HepG2 (cell line): Measurements from ENCODE around the gene SFXN5. TPM values are rescaled to one million over a fixed set of nuclear protein-coding genes. Genes with fewer than 3 reads are reported as not detected.

ENCODE experiments used
- FOXO1 ChIP-seq: sonication (generic); formaldehyde crosslinking; IDR thresholded peaks from 2 replicates; pipeline ENCODE4 v1.4.0; 2020; ENCODE audit warnings: missing genetic modification reagents
- HES4 ChIP-seq: sonication (generic); formaldehyde crosslinking; IDR thresholded peaks from 2 replicates; pipeline ENCODE4 v1.9.0; 2021; ENCODE audit warnings: mild to moderate bottlenecking, missing genetic modification reagents, borderline replicate concordance
- HNRNPLL ChIP-seq: fragments of 200-400 bp; formaldehyde crosslinking; IDR thresholded peaks from 2 replicates; pipeline ENCODE4 v1.6.1; 2017; ENCODE audit warnings: mild to moderate bottlenecking, low read depth, low read length; ENCODE audit not compliant: poor library complexity, severe bottlenecking
- ISL2 ChIP-seq: sonication (generic); formaldehyde crosslinking; IDR thresholded peaks from 2 replicates; pipeline ENCODE4 v1.5.0; 2020; ENCODE audit warnings: missing genetic modification reagents
- MYC ChIP-seq: sonication (generic); formaldehyde crosslinking; IDR thresholded peaks from 2 replicates; pipeline ENCODE4 v1.9.0; 2021; ENCODE audit warnings: missing genetic modification reagents, borderline replicate concordance
- PRPF4 ChIP-seq: fragments of 200-400 bp; formaldehyde crosslinking; IDR thresholded peaks from 2 replicates; pipeline ENCODE4 v1.6.1; 2016; ENCODE audit warnings: low read length, low read depth; ENCODE audit not compliant: poor library complexity, severe bottlenecking
- RFX5 ChIP-seq: IDR thresholded peaks from 2 replicates; pipeline ENCODE4 v1.6.1; 2011; ENCODE audit warnings: low read depth, low read length, improper control_type of control experiment
- STAG1 ChIP-seq: sonication (generic); formaldehyde crosslinking; IDR thresholded peaks from 2 replicates; pipeline ENCODE4 v1.4.0; 2020; ENCODE audit warnings: missing genetic modification reagents
- ZBTB7B ChIP-seq: sonication (generic); formaldehyde crosslinking; IDR thresholded peaks from 2 replicates; pipeline ENCODE4 v1.4.0; 2020; ENCODE audit warnings: missing genetic modification reagents
- ZNF143 ChIP-seq: sonication (generic); formaldehyde crosslinking; IDR thresholded peaks from 2 replicates; pipeline ENCODE4 v1.4.0; 2020; ENCODE audit warnings: missing genetic modification reagents
- ZNF441 ChIP-seq: sonication (generic); formaldehyde crosslinking; IDR thresholded peaks from 2 replicates; pipeline ENCODE4 v1.7.0; 2021; ENCODE audit warnings: missing genetic modification reagents, borderline replicate concordance
- ZNF564 ChIP-seq: sonication (generic); formaldehyde crosslinking; IDR thresholded peaks from 2 replicates; pipeline ENCODE4 v1.8.1; 2023; ENCODE audit warnings: mild to moderate bottlenecking, missing genetic modification reagents
- ZNF747 ChIP-seq: sonication (generic); formaldehyde crosslinking; IDR thresholded peaks from 2 replicates; pipeline ENCODE4 v1.8.1; 2023; ENCODE audit warnings: missing genetic modification reagents, mild to moderate bottlenecking, borderline replicate concordance
- ZNF761 ChIP-seq: sonication (generic); formaldehyde crosslinking; conservative IDR thresholded peaks from 2 replicates; pipeline ENCODE4 v1.4.0; 2020; ENCODE audit warnings: mild to moderate bottlenecking, missing genetic modification reagents
- ZNF766 ChIP-seq: sonication (generic); formaldehyde crosslinking; IDR thresholded peaks from 2 replicates; pipeline ENCODE4 v1.5.0; 2020; ENCODE audit warnings: missing genetic modification reagents, borderline replicate concordance
- ZNF777 ChIP-seq: sonication (generic); formaldehyde crosslinking; IDR thresholded peaks from 2 replicates; pipeline ENCODE4 v1.4.0; 2020; ENCODE audit warnings: missing genetic modification reagents
- ZNF782 ChIP-seq: sonication (generic); formaldehyde crosslinking; IDR thresholded peaks from 2 replicates; pipeline ENCODE4 v1.4.0; 2020; ENCODE audit warnings: missing genetic modification reagents, mild to moderate bottlenecking, borderline replicate concordance
- polyA plus RNA-seq, 8 experiments: library from polyadenylated mRNA; depleted of rRNA in 3 of 8; stranded (reverse) in 7 of 8; unstranded in 1 of 8; fragments of >200 nt; fragmentation: Illumina TruSeq in 4 of 8; extraction: Trizol in 4 of 8; gene quantifications; 2 replicates each; pipeline versions ENCODE4 v1.2.1 to v1.2.3, GENCODE V29; 2011 to 2016; ENCODE audit warnings: low read depth in 4 of 8, missing spikeins in 1 of 8, mixed read lengths in 1 of 8; ENCODE audit not compliant: insufficient read depth in 1 of 8
- total RNA-seq, 5 experiments: library from RNA; depleted of rRNA; stranded (reverse); fragments of >200 nt; fragmentation: Illumina TruSeq; extraction: Trizol; gene quantifications; 2 replicates each; pipeline ENCODE4 v1.2.3, GENCODE V29; 2016; ENCODE audit warnings: low read depth in 1 of 5
- TF ChIP-seq, protein P1 (sequence below): sonication (generic); formaldehyde crosslinking; IDR thresholded peaks from 2 replicates; pipeline ENCODE4 v1.8.1; 2023; ENCODE audit warnings: mild to moderate bottlenecking, missing genetic modification reagents, borderline replicate concordance
- TF ChIP-seq, protein P2 (sequence below): sonication (generic); formaldehyde crosslinking; IDR thresholded peaks from 2 replicates; pipeline ENCODE4 v1.4.0; 2020; ENCODE audit warnings: missing genetic modification reagents; ENCODE audit errors: not compliant biosample characterization
- TF ChIP-seq, protein P3 (sequence below): sonication (generic); formaldehyde crosslinking; IDR thresholded peaks from 2 replicates; pipeline ENCODE4 v1.4.0; 2020; ENCODE audit warnings: low read depth, missing genetic modification reagents
- TF ChIP-seq, protein P4 (sequence below): sonication (generic); formaldehyde crosslinking; conservative IDR thresholded peaks from 2 replicates; pipeline ENCODE4 v1.4.0; 2020; ENCODE audit warnings: mild to moderate bottlenecking, missing genetic modification reagents, moderate library complexity

Gene SFXN5
- total and polyA plus RNA-seq, 2 of the 13 experiments (the other 11 are each of a cell fraction or from before 2014, with no cell fraction given) = 34.9 to 37.4 TPM

DNA sequence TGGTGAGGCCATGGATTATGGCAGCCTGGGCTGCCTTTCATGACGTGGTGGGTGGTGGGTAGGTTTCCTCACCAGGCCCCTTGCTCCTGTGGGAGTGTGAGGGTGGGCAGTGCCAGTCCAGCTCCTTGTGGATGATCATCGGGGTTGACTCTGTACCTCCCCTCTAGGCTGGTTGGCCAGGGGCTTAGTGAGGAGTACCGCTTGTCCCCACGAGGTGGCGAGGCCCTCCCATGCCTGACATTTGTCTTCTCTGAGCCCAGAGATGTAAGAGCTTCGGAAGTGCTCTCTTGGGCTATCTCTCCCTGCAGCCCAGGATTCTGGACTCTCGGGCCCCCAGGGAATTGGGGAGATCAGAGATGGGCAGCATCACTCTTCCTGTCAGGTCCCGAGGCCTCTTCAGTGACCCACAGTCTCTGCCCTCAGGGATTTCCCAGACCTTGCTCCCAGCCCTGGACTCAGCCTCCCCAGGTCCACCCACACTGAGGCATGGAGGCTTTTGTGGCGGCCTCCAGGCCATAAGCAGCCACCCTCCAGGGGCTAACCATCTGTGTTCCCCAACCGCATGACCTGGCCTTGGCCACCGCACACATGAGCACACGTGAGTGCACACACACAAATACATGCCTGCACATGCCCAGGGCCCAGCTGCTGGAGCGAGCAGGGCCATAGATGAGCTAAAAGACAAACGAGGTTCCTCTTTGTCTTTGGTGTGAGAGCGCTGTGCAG, 177.8 kb downstream of the SFXN5 start (continued):
- TF ChIP-seq STAG1 (CRISPR knock-in tag) = peak; percentile 90
- peak; percentile 20; the same call in 1 of the 2 replicates for TF ChIP-seq MYC (CRISPR knock-in tag)
- no peak for TF ChIP-seq ZNF782
- TF ChIP-seq ZBTB7B (CRISPR knock-in tag) = peak; percentile 46; the same call in 1 of the 2 replicates
- peak; percentile 72 for TF ChIP-seq ZNF777 (CRISPR knock-in tag)
- no peak for TF ChIP-seq ZNF761 (CRISPR knock-in tag)
- no peak for TF ChIP-seq ZNF564 (CRISPR knock-in tag)
- TF ChIP-seq, protein P1, sequence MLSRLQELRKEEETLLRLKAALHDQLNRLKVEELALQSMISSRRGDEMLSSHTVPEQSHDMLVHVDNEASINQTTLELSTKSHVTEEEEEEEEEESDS = no peak
- TF ChIP-seq FOXO1 (CRISPR knock-in tag) = 0 out of 2 replicates have a peak, but pooled peaks have one; percentile 14
- no peak for TF ChIP-seq ZNF766 (CRISPR knock-in tag)
- TF ChIP-seq PRPF4 = no peak
- no peak for TF ChIP-seq HES4 (CRISPR knock-in tag)
- TF ChIP-seq ZNF747 (CRISPR knock-in tag) = no peak
- no peak for TF ChIP-seq HNRNPLL
- no peak for TF ChIP-seq ISL2
- TF ChIP-seq, protein P2, sequence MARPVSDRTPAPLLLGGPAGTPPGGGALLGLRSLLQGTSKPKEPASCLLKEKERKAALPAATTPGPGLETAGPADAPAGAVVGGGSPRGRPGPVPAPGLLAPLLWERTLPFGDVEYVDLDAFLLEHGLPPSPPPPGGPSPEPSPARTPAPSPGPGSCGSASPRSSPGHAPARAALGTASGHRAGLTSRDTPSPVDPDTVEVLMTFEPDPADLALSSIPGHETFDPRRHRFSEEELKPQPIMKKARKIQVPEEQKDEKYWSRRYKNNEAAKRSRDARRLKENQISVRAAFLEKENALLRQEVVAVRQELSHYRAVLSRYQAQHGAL (CRISPR knock-in tag) = no peak
- TF ChIP-seq, protein P3, sequence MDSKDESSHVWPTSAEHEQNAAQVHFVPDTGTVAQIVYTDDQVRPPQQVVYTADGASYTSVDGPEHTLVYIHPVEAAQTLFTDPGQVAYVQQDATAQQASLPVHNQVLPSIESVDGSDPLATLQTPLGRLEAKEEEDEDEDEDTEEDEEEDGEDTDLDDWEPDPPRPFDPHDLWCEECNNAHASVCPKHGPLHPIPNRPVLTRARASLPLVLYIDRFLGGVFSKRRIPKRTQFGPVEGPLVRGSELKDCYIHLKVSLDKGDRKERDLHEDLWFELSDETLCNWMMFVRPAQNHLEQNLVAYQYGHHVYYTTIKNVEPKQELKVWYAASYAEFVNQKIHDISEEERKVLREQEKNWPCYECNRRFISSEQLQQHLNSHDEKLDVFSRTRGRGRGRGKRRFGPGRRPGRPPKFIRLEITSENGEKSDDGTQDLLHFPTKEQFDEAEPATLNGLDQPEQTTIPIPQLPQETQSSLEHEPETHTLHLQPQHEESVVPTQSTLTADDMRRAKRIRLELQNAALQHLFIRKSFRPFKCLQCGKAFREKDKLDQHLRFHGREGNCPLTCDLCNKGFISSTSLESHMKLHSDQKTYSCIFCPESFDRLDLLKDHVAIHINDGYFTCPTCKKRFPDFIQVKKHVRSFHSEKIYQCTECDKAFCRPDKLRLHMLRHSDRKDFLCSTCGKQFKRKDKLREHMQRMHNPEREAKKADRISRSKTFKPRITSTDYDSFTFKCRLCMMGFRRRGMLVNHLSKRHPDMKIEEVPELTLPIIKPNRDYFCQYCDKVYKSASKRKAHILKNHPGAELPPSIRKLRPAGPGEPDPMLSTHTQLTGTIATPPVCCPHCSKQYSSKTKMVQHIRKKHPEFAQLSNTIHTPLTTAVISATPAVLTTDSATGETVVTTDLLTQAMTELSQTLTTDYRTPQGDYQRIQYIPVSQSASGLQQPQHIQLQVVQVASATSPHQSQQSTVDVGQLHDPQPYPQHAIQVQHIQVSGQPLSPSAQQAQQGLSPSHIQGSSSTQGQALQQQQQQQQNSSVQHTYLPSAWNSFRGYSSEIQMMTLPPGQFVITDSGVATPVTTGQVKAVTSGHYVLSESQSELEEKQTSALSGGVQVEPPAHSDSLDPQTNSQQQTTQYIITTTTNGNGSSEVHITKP (CRISPR knock-in tag) = no peak
- no peak for TF ChIP-seq ZNF441 (CRISPR knock-in tag)
- TF ChIP-seq RFX5 = no peak
- no peak for TF ChIP-seq ZNF143 (CRISPR knock-in tag)
- TF ChIP-seq, protein P4, sequence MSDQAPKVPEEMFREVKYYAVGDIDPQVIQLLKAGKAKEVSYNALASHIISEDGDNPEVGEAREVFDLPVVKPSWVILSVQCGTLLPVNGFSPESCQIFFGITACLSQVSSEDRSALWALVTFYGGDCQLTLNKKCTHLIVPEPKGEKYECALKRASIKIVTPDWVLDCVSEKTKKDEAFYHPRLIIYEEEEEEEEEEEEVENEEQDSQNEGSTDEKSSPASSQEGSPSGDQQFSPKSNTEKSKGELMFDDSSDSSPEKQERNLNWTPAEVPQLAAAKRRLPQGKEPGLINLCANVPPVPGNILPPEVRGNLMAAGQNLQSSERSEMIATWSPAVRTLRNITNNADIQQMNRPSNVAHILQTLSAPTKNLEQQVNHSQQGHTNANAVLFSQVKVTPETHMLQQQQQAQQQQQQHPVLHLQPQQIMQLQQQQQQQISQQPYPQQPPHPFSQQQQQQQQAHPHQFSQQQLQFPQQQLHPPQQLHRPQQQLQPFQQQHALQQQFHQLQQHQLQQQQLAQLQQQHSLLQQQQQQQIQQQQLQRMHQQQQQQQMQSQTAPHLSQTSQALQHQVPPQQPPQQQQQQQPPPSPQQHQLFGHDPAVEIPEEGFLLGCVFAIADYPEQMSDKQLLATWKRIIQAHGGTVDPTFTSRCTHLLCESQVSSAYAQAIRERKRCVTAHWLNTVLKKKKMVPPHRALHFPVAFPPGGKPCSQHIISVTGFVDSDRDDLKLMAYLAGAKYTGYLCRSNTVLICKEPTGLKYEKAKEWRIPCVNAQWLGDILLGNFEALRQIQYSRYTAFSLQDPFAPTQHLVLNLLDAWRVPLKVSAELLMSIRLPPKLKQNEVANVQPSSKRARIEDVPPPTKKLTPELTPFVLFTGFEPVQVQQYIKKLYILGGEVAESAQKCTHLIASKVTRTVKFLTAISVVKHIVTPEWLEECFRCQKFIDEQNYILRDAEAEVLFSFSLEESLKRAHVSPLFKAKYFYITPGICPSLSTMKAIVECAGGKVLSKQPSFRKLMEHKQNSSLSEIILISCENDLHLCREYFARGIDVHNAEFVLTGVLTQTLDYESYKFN (CRISPR knock-in tag) = no peak
